Measurements from ENCODE around the gene SPATA31A6.
"Not testable (repeated sequence)": the region's sequence is repeated elsewhere in the genome, so short reads cannot be mapped to it uniquely, and the experiment has no call there.

DNA sequence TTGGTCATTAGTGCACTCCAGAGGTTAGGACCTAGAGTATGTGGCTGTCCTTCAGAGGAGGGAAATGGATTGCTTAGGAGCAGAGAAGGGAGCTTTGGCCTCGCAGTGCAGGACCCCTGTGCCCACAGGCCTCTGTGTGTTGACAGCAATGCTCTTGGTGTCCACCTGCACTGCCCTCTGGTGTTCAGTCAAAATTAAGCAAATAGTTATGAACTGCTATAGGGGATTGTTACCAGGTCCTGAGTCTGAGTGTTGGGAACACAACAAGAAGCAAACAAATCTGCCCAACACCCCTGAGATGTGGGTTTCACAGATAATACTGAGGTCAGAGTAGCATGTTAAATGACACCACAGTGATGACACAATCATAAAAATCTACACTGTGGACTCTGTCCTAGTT, 23.2 kb upstream of the SPATA31A6 start:
- not testable (repeated sequence) for TF ChIP-seq TAF1 (IDR thresholded peaks at IDR 0.05; ENCODE audit: low read depth); EZH2 (IDR thresholded peaks at IDR 0.05; ENCODE audit: borderline replicate concordance, insufficient read depth, low read length, poor library complexity, severe bottlenecking); POLR2AphosphoS5 (IDR thresholded peaks at IDR 0.05)
- TF ChIP-seq, protein P1, sequence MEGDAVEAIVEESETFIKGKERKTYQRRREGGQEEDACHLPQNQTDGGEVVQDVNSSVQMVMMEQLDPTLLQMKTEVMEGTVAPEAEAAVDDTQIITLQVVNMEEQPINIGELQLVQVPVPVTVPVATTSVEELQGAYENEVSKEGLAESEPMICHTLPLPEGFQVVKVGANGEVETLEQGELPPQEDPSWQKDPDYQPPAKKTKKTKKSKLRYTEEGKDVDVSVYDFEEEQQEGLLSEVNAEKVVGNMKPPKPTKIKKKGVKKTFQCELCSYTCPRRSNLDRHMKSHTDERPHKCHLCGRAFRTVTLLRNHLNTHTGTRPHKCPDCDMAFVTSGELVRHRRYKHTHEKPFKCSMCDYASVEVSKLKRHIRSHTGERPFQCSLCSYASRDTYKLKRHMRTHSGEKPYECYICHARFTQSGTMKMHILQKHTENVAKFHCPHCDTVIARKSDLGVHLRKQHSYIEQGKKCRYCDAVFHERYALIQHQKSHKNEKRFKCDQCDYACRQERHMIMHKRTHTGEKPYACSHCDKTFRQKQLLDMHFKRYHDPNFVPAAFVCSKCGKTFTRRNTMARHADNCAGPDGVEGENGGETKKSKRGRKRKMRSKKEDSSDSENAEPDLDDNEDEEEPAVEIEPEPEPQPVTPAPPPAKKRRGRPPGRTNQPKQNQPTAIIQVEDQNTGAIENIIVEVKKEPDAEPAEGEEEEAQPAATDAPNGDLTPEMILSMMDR (IDR thresholded peaks at IDR 0.05; ENCODE audit: poor library complexity, severe bottlenecking): not testable (repeated sequence)

Data from neural cell (in vitro differentiated cells).